Uterus (tissue), 2 donors: ENCODE data around the gene NOS1AP.

Experiments used
- CTCF ChIP-seq, 4 experiments: fragments of 200-600 bp in 2 of 4; fragments of 450-650 bp in 2 of 4; sonication (generic) in 2 of 4; IDR thresholded peaks; one replicate each; pipeline ENCODE4 v1.5.1; 2016 to 2019; ENCODE audit warnings: antibody characterized with exemption in 4 of 4, mild to moderate bottlenecking in 2 of 4, moderate library complexity in 1 of 4
- POLR2A ChIP-seq, 2 donors: fragments of 450-650 bp; IDR thresholded peaks; one replicate each; pipeline ENCODE4 v1.6.1; 2016; ENCODE audit warnings: antibody characterized with exemption in 2 of 2, mild to moderate bottlenecking in 1 of 2, moderate library complexity in 1 of 2

GRCh38 chr1:162369571-162369970, 300.1 kb downstream of the NOS1AP start:
- no peak for TF ChIP-seq POLR2A (IDR thresholded peaks at IDR 0.05)
- TF ChIP-seq CTCF (IDR thresholded peaks at IDR 0.05) = no peak
